ENCODE measurements around the gene C16orf74.

GRCh38 chr16:85667261-85667660, 83.6 kb downstream of the C16orf74 start:
- no peak for TF ChIP-seq POLR2A (IDR thresholded peaks at IDR 0.05; ENCODE audit: extremely low read depth, insufficient read length)
- TF ChIP-seq CTCF (IDR thresholded peaks at IDR 0.05; ENCODE audit: low read depth, low read length): no peak
- TF ChIP-seq, protein P1, sequence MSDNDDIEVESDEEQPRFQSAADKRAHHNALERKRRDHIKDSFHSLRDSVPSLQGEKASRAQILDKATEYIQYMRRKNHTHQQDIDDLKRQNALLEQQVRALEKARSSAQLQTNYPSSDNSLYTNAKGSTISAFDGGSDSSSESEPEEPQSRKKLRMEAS (IDR thresholded peaks at IDR 0.05; ENCODE audit: low read depth, low read length): no peak

Measured in NB4 (cell line).